Nephron progenitor cell (in vitro differentiated cells): ENCODE results near the gene TRMT10A.

Experiments
- DNase-seq: peaks from one replicate; pipeline ENCODE4 v3.0.0; 2021
- H3K27ac Mint-ChIP-seq: 2 replicates; pipeline ENCODE4 v1.8.0; 2021; ENCODE audit warnings: mild to moderate bottlenecking, moderate library complexity, mixed read lengths
- H3K27me3 Mint-ChIP-seq: 2 replicates; pipeline ENCODE4 v1.8.0; 2021; ENCODE audit warnings: mild to moderate bottlenecking, low read depth, mixed read lengths; ENCODE audit not compliant: poor library complexity
- H3K36me3 Mint-ChIP-seq: 2 replicates; pipeline ENCODE4 v1.8.0; 2021; ENCODE audit warnings: low read depth, mixed read lengths
- H3K4me1 Mint-ChIP-seq: 2 replicates; pipeline ENCODE4 v1.8.0; 2021; ENCODE audit warnings: mixed read lengths
- H3K4me3 Mint-ChIP-seq: 2 replicates; pipeline ENCODE4 v1.8.0; 2021; ENCODE audit warnings: mild to moderate bottlenecking, moderate library complexity, mixed read lengths
- H3K9me3 Mint-ChIP-seq: 2 replicates; pipeline ENCODE4 v1.8.0; 2021; ENCODE audit warnings: mild to moderate bottlenecking, moderate library complexity, mixed read lengths
- CTCF ChIP-seq: fragments of 200-600 bp; sonication (generic); IDR thresholded peaks from 2 replicates; pipeline ENCODE4 v1.5.0; 2021; ENCODE audit warnings: antibody characterized with exemption

Gene TRMT10A

DNA sequence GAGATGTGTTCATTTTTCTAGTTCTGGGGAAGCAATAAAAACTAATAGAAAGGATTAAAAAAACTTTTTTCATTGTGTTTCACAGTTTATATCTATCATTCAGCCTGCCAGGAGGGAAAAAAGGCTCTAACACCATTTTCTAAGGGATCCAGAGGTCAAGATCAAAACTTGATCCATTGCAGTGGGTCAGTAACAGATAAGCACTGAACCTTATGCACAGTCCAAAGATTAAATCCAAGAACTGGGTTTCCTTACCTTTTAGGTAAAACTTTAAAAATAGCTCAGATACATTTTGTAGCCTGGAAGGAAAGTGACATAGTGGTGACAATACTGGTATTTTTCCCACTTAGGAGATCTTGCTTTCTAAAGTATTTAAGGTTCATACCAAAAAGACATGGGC lies 23.5 kb upstream of the TRMT10A start:
- no peak for DNase-seq
- peaks cover 7% of the 10 kb centered on the region for H3K27me3 Mint-ChIP-seq
- TF ChIP-seq CTCF = no peak
- H3K4me3 Mint-ChIP-seq = no peak overlapping the region
- no peaks in the 10 kb centered on the region for H3K9me3 Mint-ChIP-seq
- H3K36me3 Mint-ChIP-seq = no peaks in the 10 kb centered on the region
- no peaks in the 10 kb centered on the region for H3K4me1 Mint-ChIP-seq
- H3K27ac Mint-ChIP-seq = no peak overlapping the region

DNA sequence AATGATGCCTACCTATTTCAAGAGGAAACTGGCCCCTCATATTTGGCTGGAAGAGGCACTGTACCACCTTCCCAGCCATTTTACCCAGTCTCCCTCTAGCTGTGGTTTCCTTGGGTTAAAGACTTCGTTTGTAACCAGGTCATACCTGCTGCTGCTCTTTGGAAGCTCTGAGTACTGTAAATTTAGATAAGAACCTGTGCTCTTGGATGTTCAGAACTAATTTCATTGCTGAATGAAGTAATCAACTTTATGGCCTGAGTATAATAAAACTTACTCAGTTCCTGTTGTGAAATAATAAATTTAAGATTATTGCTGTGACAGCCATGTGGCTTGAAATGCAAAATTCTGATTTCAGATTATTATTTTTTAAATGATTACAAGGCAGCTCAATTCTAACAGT lies 23.0 kb upstream of the TRMT10A start:
- H3K9me3 Mint-ChIP-seq = no peaks in the 10 kb centered on the region

GRCh38 chr4:99586322-99586721 lies 22.5 kb upstream of the TRMT10A start:
- Mint-ChIP-seq H3K36me3 (no peaks in the 10 kb centered on the region), H3K27ac (no peak overlapping the region), H3K27me3 (peaks cover 7% of the 10 kb centered on the region), H3K4me1 (no peaks in the 10 kb centered on the region), H3K4me3 (no peak overlapping the region), H3K9me3 (no peaks in the 10 kb centered on the region)
- no peak for TF ChIP-seq CTCF
- no peak for DNase-seq

More for the DNA sequence above, 23.0 kb upstream of the TRMT10A start:
- no peak overlapping the region for H3K4me3 Mint-ChIP-seq
- no peaks in the 10 kb centered on the region for H3K36me3 Mint-ChIP-seq
- TF ChIP-seq CTCF = no peak
- no peak for DNase-seq
- H3K27me3 Mint-ChIP-seq = peaks cover 7% of the 10 kb centered on the region
- no peak overlapping the region for H3K27ac Mint-ChIP-seq
- no peaks in the 10 kb centered on the region for H3K4me1 Mint-ChIP-seq

DNA sequence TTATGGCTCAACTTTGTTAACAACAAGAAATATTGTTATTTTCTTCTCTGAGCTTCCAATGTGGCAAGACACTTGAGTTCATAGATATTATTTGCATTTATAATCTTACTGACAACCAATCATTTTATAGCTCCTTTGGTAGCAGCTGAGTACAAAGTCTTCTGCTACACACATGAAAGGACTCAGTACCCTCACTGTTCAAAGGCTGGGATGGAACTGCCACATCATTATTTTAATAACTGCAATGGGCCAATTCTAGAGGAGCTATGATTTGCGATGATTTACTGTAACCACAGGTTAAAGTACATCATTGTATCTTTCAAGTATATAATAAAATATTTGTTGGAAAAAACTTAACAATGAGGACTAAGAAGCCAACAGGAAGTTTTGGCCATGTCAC lies 21.7 kb upstream of the TRMT10A start:
- H3K27me3 Mint-ChIP-seq = peaks cover 7% of the 10 kb centered on the region

DNA sequence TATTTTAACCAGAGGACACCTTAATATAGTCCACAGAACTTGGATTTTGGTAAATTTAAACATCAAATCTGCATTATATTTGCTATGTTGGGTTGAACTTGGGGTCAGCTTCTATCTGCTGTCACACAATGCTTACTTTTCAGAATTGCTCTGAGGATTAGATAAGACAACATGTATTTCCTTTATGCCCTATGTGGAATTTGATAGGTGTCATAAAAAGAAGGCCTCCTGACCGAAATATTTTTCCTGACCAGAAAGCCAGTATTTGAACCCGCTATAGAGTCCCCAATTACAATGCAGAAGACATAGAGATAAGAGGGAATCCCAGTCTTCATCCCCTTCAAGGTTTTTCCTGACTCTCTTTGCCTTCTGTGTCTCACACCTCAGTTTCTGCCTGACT lies 14.9 kb upstream of the TRMT10A start:
- Mint-ChIP-seq H3K27me3 (peaks cover 4% of the 10 kb centered on the region), H3K4me3 (no peak overlapping the region), H3K36me3 (no peaks in the 10 kb centered on the region), H3K9me3 (no peaks in the 10 kb centered on the region), H3K4me1 (no peaks in the 10 kb centered on the region), H3K27ac (no peak overlapping the region)
- TF ChIP-seq CTCF = no peak
- DNase-seq = no peak

More for the DNA sequence above, 21.7 kb upstream of the TRMT10A start:
- no peaks in the 10 kb centered on the region for H3K9me3 Mint-ChIP-seq
- no peaks in the 10 kb centered on the region for H3K4me1 Mint-ChIP-seq
- no peak overlapping the region for H3K4me3 Mint-ChIP-seq
- no peak overlapping the region for H3K27ac Mint-ChIP-seq
- H3K36me3 Mint-ChIP-seq = no peaks in the 10 kb centered on the region
- TF ChIP-seq CTCF = no peak
- DNase-seq = no peak

DNA sequence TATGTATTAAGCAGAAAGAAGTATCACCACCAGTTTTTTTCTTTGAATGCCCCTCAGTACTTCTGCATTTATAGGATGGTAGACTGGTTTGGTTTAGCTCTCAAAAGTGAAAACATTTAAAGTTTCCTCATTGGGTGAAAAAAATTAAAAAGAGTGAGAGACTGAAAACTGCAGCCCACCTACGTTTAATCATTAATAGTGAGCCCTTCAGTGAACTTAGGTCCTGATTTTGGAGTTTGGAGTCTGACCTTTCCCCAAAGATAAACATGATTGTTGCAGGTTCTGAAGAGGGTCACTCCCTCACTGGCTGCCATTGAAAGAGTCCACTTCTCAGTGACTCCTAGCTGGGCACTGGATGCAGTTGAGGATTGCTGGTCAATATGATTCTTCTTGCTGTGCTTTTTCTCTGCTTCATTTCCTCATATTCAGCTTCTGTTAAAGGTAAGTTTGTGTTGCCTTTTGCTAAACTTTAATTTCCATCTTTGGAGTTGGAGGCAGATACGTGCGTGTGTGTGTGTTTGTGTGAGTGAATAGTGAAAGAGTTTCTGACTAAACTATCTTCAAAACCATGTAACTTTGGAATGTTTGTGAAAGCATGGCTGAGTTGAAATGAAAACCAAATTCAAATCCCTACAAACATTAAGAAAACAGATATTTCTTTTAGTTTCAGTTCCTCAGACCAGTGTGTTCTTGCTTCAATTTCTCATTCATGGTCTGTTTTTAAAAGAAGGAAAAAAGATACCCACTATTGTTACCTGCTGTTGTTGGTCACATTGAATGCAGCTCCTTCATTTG lies 10.9 kb upstream of the TRMT10A start, which contains the start of gene MTTP:
MTTP (plus strand) TSS at position 295 of the 795 bp plus-strand sequence; CDS start at position 381, 86 bp downstream.
- Mint-ChIP-seq H3K27ac (no peak within 1 kb of the TSS), H3K4me1 (no peaks in the 10 kb centered on the region), H3K36me3 (no peaks in the 10 kb centered on the region), H3K27me3 (peaks cover 16% of the 10 kb centered on the region), H3K9me3 (no peaks in the 10 kb centered on the region), H3K4me3 (no peak within 1 kb of the TSS)
- no peak for TF ChIP-seq CTCF
- no peak for DNase-seq
